DMS 273 (cell line): ENCODE results near the gene SPANXD.
"Not testable (repeated sequence)": the region's sequence is repeated elsewhere in the genome, so short reads cannot be mapped to it uniquely, and the experiment has no call there.

Experiments
- DNase-seq: peaks from one replicate; lab custom pipeline; 2025; ENCODE audit not compliant: unreplicated experiment; lab: John Stamatoyannopoulos, UW

The SPANXD gene, protein sequence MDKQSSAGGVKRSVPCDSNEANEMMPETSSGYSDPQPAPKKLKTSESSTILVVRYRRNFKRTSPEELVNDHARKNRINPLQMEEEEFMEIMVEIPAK

GRCh38 chrX:141698639-141699038 is at the start of gene SPANXD:
TSS of gene SPANXD (minus strand) at chrX:141698739. CDS start at chrX:141698405, 334 bp downstream.
- not testable (repeated sequence) for DNase-seq

- no peak for DNase-seq
Observed at GRCh38 chrX:141742666-141743065, 44.1 kb upstream of the SPANXD start.

GRCh38 chrX:141736656-141737055 is 38.1 kb upstream of the SPANXD start:
- DNase-seq = no peak

DNA sequence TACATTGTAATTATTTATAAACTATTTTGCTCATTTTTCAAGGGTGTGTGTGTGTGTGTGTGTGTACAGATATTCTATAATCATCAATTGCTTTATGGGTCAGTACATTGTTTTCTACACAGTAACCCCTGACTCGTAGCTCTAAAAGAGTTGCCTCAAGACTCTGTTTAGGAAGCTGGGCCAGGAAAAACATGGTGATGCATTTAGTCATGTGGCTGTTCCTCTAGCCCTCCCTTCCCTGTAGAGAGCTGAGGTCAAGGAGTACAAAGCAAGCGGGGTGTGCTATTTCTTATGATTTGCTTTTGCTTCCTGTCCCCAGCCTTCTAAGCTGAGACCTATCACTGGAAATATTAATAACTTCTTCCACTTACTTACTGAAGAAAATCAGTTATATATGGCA is 34.8 kb upstream of the SPANXD start:
- DNase-seq = no peak

DNA sequence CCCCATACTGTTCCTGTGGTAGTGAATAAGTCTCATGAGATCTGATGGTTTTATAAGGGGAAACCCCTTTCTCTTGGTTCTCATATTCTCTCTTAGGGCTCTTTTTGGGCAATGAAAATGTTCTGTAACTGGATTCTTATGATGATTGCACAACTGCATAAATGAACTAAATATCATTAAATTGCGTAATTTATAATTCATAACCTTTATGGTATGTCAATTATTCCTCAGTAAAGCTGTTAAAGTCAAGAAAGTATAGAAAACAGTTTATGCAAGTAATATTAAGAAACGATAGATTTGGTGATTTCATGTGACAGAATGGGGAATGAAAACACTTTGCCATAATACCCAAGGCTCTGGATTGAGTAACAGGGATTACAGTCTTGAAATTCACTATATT is 33.5 kb upstream of the SPANXD start:
- no peak for DNase-seq

DNA sequence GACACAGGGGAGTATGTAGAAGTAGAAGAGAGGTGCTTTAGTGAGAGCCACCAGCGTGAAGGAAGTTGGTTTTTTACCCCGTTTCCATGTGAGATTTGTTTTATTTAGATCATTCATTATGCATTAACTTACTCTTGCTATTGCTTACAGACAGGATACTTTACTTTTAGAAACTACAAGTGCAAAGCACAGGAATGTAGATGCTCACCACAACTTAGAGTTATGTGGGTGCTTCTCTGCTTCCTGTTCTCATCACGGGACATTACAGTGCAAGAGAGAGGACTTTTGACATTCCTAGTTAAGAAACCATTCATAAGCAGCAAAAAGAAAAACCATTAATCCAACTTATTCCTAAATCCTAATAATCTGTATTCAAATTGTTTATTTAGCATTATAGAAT is 25.6 kb upstream of the SPANXD start:
- DNase-seq = no peak

DNA sequence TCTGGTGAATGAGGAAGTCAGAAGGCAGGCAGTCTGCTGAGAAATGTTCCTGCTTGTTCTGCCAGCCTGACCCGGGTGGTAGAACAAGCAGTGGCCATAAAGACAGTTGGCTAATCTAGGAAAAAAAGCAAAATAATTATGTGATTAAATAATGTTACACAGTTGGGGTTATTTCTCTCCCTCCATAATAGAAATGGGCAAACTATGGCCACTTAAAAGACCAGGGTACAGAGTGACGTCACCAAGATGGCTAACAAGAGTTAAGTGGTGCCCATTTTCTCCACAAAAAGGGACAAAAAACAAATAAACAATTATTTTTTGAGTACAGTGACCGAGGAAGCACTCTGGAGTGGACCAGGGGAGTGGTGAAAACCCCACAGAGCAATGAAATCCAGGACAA is 16.1 kb upstream of the SPANXD start:
- no peak for DNase-seq

DNA sequence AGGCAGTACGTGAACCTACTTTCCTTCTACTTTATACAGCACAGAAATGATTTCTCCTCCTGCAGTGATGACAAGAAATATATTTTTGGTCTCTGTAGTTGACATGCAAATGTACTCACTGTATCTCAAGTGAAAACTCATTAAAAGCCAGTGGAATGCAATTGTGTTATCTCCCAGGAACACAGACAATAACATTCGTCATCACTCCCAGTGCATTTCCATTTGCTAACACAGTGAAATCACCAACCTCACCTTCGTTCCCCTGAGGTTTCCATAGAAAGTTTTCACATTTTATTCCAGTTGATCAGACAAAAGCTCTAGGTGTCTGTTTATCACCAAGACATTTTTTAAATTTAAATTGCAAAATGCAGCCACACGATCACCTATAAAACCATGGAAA is 2.5 kb upstream of the SPANXD start:
- no peak for DNase-seq

- DNase-seq = no peak
Observed at GRCh38 chrX:141673946-141674345, 24.6 kb downstream of the SPANXD start.

DNA sequence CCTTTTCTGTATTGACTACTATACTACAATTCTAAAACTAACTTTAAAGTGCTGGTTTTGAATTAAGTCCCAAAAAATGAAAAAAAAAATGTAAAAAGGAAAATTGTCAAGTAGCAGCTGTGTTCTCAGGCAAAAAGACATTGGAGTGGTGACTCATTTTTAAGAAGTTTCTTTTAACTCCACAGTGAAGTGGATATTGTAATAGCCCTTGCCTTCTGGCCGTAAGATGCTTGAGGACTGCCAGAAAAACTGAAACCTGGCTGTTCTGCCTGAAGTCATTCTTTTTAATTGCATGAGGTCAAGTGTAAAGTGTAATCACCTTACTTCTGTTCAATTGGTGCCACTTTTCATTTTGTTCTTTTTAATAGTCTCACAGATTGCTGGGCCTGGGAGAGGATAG is 28.9 kb downstream of the SPANXD start:
- no peak for DNase-seq

- no peak for DNase-seq
Observed at GRCh38 chrX:141668371-141668770, 30.2 kb downstream of the SPANXD start.

DNA sequence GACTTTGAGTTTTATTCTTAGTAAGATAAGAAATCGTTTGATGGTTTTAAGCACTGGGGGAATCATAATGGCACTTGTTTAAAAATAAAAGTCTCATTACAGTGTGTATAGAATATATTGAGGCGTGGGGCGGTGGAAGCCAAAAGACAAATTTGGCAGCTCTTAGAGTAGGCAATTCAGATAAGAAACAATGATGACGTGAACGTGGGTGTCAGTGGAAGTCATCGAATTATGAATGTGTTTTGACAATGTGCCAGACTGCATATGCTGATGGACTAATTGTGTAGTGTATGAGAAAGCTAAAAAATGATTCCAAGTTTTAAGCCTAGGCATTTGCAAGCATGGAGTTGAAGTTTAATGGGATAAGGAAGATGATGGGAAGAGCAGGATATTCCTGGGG is 35.8 kb downstream of the SPANXD start:
- no peak for DNase-seq

GRCh38 chrX:141652286-141652685 is 46.3 kb downstream of the SPANXD start:
- DNase-seq = no peak
